HCT116 (cell line): ENCODE measurements around the gene CYGB. TPM values are rescaled to one million over a fixed set of nuclear protein-coding genes. Genes with fewer than 3 reads are reported as not detected.

Source experiments
- ATAC-seq: fragments of 200-7000 bp; cut with Tn5 transposase; 2 replicates; pipeline ENCODE4 v1.9.1; 2020; ENCODE audit warnings: mild to moderate bottlenecking, moderate library complexity
- BruUV-seq: library from RNA; stranded (reverse); fragments of 400-500 nt; replicated peaks from 2 replicates; lab custom pipeline; 2021; lab: Mats Ljungman, UMichigan
- CTCF ChIA-PET: fragments of 300-600 bp; sonication (Branson Sonifier 250); formaldehyde crosslinking; loops from one replicate; lab custom pipeline; 2021; ENCODE audit warnings: antibody characterized with exemption; lab: Charles Lee
- POLR2A ChIA-PET: fragments of 300-600, 350-600 bp; sonication (Branson Sonifier 250); formaldehyde crosslinking; loops from one replicate; lab custom pipeline; 2021; ENCODE audit warnings: antibody characterized with exemption; lab: Charles Lee
- RAD21 ChIA-PET, 2 experiments: fragments of 300-600 bp; sonication (Branson Sonifier 250); formaldehyde crosslinking; loops; one replicate each; lab custom pipeline; 2023; ENCODE audit warnings: low total read pairs in 2 of 2; ENCODE audit not compliant: uncharacterized antibody in 2 of 2, unreplicated experiment in 2 of 2, low non-redundant PET in 1 of 2; lab: Charles Lee
- DNase-seq: peaks from one replicate; pipeline ENCODE4 v3.0.0-alpha.2; 2010; ENCODE audit warnings: low read depth, low spot score
- H2AFZ ChIP-seq: fragments of 200-600 bp; shearing (Covaris generic), sonication (generic); 2 replicates; pipeline ENCODE4 v1.6.1; 2017; ENCODE audit warnings: low read depth, mixed run types, mixed read lengths, antibody characterized with exemption, low read length; ENCODE audit not compliant: poor library complexity, severe bottlenecking
- H3K27ac ChIP-seq: 2 replicates; pipeline ENCODE4 v1.5.1; 2012; ENCODE audit warnings: low read depth, low read length
- H3K27me3 ChIP-seq: fragments of 200-600 bp; sonication (generic); 2 replicates; pipeline ENCODE4 v1.6.1; 2016; ENCODE audit warnings: mixed run types, low read length, mixed read lengths; ENCODE audit not compliant: insufficient read depth
- H3K36me3 ChIP-seq, 2 experiments: fragments of 200-500 bp in 1 of 2; fragments of 200-600 bp in 1 of 2; sonication (Bioruptor generic) in 1 of 2; sonication (generic) in 1 of 2; 2 replicates each; pipeline versions ENCODE4 v1.5.1 to v1.6.1; 2014 to 2016; ENCODE audit warnings: low read length in 2 of 2, inconsistent platforms in 1 of 2, mixed read lengths in 1 of 2, mixed run types in 1 of 2; ENCODE audit not compliant: insufficient read depth in 2 of 2, control insufficient read depth in 1 of 2
- H3K4me1 ChIP-seq, 2 experiments: fragments of 200-600 bp in 1 of 2; sonication (generic) in 1 of 2; 2 replicates each; pipeline versions ENCODE4 v1.5.1 to v1.6.1; 2012 to 2017; ENCODE audit warnings: low read length in 2 of 2, inconsistent platforms in 1 of 2, mild to moderate bottlenecking in 1 of 2, mixed read lengths in 1 of 2, mixed run types in 1 of 2, moderate library complexity in 1 of 2; ENCODE audit not compliant: insufficient read depth in 2 of 2, control insufficient read depth in 1 of 2
- H3K4me2 ChIP-seq: fragments of 200-600 bp; sonication (generic); 2 replicates; pipeline ENCODE4 v1.6.1; 2017; ENCODE audit warnings: mixed run types, low read length, mixed read lengths
- H3K4me3 ChIP-seq, 2 experiments: fragments of 200-600 bp in 1 of 2; sonication (generic) in 1 of 2; replicated peaks in 1 of 2; 2 replicates each; pipeline ENCODE4 v1.5.1; 2011 to 2016; ENCODE audit warnings: low read length in 2 of 2, control low read depth in 1 of 2, low read depth in 1 of 2, mild to moderate bottlenecking in 1 of 2, mixed read lengths in 1 of 2, mixed run types in 1 of 2
- H3K79me2 ChIP-seq: fragments of 200-600 bp; sonication (generic); 2 replicates; pipeline ENCODE4 v1.6.1; 2017; ENCODE audit warnings: mild to moderate bottlenecking, mixed run types, low read length, moderate library complexity, mixed read lengths; ENCODE audit not compliant: insufficient read depth
- H3K9ac ChIP-seq: fragments of 200-600 bp; sonication (generic); 2 replicates; pipeline ENCODE4 v1.6.1; 2016; ENCODE audit warnings: low read length, mixed read lengths
- H3K9me2 ChIP-seq: fragments of 200-600 bp; sonication (generic), shearing (Covaris generic); 2 replicates; pipeline ENCODE4 v1.6.1; 2017; ENCODE audit warnings: mixed run types, mild to moderate bottlenecking, moderate library complexity; ENCODE audit not compliant: insufficient read depth
- H3K9me3 ChIP-seq, 2 experiments: fragments of 200-500 bp in 1 of 2; fragments of 200-600 bp in 1 of 2; sonication (Bioruptor generic) in 1 of 2; sonication (generic) in 1 of 2; 2 replicates each; pipeline ENCODE4 v1.6.1; 2014 to 2017; ENCODE audit warnings: low read length in 2 of 2, mixed read lengths in 2 of 2, inconsistent platforms in 1 of 2, low read depth in 1 of 2, mild to moderate bottlenecking in 1 of 2, mixed run types in 1 of 2, moderate library complexity in 1 of 2; ENCODE audit not compliant: control insufficient read depth in 1 of 2, insufficient read depth in 1 of 2
- H4K20me1 ChIP-seq: fragments of 200-600 bp; sonication (generic), shearing (Covaris generic); 2 replicates; pipeline ENCODE4 v1.6.1; 2017; ENCODE audit warnings: mixed run types, mild to moderate bottlenecking, moderate library complexity; ENCODE audit not compliant: insufficient read depth
- ATF3 ChIP-seq: IDR thresholded peaks from 2 replicates; pipeline ENCODE4 v1.6.1; 2012
- CEBPB ChIP-seq: IDR thresholded peaks from 2 replicates; pipeline ENCODE4 v1.6.1; 2012; ENCODE audit warnings: low read depth
- EGR1 ChIP-seq: IDR thresholded peaks from 2 replicates; pipeline ENCODE4 v1.6.1; 2012; ENCODE audit warnings: low read depth
- ELF1 ChIP-seq: IDR thresholded peaks from 2 replicates; pipeline ENCODE4 v1.6.1; 2012; ENCODE audit warnings: low read depth, borderline replicate concordance
- EZH2 ChIP-seq: fragments of 200-600 bp; sonication (generic); IDR thresholded peaks from 2 replicates; pipeline ENCODE4 v1.6.1; 2017; ENCODE audit warnings: antibody characterized with exemption, mixed run types
- FOSL1 ChIP-seq: IDR thresholded peaks from 2 replicates; pipeline ENCODE4 v1.6.1; 2012; ENCODE audit warnings: low read depth
- POLR2A ChIP-seq: IDR thresholded peaks from 2 replicates; pipeline ENCODE4 v1.7.0; 2011; ENCODE audit warnings: borderline replicate concordance; ENCODE audit not compliant: insufficient read depth, insufficient read length; ENCODE audit errors: extremely low read depth
- POLR2AphosphoS5 ChIP-seq: IDR thresholded peaks from 2 replicates; pipeline ENCODE4 v1.6.1; 2011; ENCODE audit warnings: mild to moderate bottlenecking, low read depth, low read length, moderate library complexity
- RAD21 ChIP-seq: IDR thresholded peaks from 2 replicates; pipeline ENCODE4 v1.6.1; 2012; ENCODE audit warnings: low read depth, mild to moderate bottlenecking
- SIN3A ChIP-seq: IDR thresholded peaks from 2 replicates; pipeline ENCODE4 v1.6.1; 2012; ENCODE audit warnings: low read depth
- SP1 ChIP-seq: IDR thresholded peaks from 2 replicates; pipeline ENCODE4 v1.6.1; 2012; ENCODE audit warnings: low read depth
- SRF ChIP-seq: IDR thresholded peaks from 2 replicates; pipeline ENCODE4 v1.6.1; 2012; ENCODE audit warnings: low read depth
- TCF7L2 ChIP-seq: IDR thresholded peaks from 2 replicates; pipeline ENCODE4 v1.7.0; 2011; ENCODE audit warnings: borderline replicate concordance, inconsistent platforms; ENCODE audit not compliant: insufficient read depth, insufficient read length; ENCODE audit errors: extremely low read depth
- YY1 ChIP-seq: IDR thresholded peaks from 2 replicates; pipeline ENCODE4 v1.6.1; 2011; ENCODE audit warnings: low read length, low read depth, moderate library complexity, mild to moderate bottlenecking; ENCODE audit not compliant: insufficient replicate concordance; ENCODE audit errors: extremely low read depth
- ZFX ChIP-seq: fragments of 450-650 bp; IDR thresholded peaks from 2 replicates; pipeline ENCODE4 v1.6.1; 2017
- ZNF274 ChIP-seq: fragments of 200-500 bp; sonication (Bioruptor generic); IDR thresholded peaks from 2 replicates; pipeline ENCODE4 v1.6.1; 2014; ENCODE audit warnings: mild to moderate bottlenecking, low read depth, low read length, inconsistent platforms
- intact Hi-C: fragments of 100-400 bp; cut with micrococcal nuclease; formaldehyde crosslinking; loops from 2 replicates; pipeline ENCODE4 v1.10.0; 2022
- total RNA-seq: library from RNA; stranded (reverse); gene quantifications from one replicate; pipeline ENCODE4 v1.2.1, GENCODE V29; 2021; ENCODE audit not compliant: unreplicated experiment
- TF ChIP-seq, protein P1 (sequence below): IDR thresholded peaks from 2 replicates; pipeline ENCODE4 v1.6.1; 2012; ENCODE audit warnings: low read depth
- TF ChIP-seq, protein P2 (sequence below), 3 experiments: fragments of 200-600 bp in 1 of 3; sonication (generic) in 1 of 3; IDR thresholded peaks in 2 of 3; conservative IDR thresholded peaks in 1 of 3; 2 replicates each; pipeline ENCODE4 v1.5.1; 2012 to 2017; ENCODE audit warnings: low read depth in 2 of 3, low read length in 2 of 3, antibody characterized with exemption in 1 of 3, borderline replicate concordance in 1 of 3, control low read depth in 1 of 3, mild to moderate bottlenecking in 1 of 3, mixed read lengths in 1 of 3, mixed run types in 1 of 3, moderate library complexity in 1 of 3; ENCODE audit not compliant: insufficient read depth in 1 of 3

Gene CYGB
- total RNA-seq, 1 experiment from 2014 or later: 0.66 TPM

- TF ChIP-seq, protein P1, sequence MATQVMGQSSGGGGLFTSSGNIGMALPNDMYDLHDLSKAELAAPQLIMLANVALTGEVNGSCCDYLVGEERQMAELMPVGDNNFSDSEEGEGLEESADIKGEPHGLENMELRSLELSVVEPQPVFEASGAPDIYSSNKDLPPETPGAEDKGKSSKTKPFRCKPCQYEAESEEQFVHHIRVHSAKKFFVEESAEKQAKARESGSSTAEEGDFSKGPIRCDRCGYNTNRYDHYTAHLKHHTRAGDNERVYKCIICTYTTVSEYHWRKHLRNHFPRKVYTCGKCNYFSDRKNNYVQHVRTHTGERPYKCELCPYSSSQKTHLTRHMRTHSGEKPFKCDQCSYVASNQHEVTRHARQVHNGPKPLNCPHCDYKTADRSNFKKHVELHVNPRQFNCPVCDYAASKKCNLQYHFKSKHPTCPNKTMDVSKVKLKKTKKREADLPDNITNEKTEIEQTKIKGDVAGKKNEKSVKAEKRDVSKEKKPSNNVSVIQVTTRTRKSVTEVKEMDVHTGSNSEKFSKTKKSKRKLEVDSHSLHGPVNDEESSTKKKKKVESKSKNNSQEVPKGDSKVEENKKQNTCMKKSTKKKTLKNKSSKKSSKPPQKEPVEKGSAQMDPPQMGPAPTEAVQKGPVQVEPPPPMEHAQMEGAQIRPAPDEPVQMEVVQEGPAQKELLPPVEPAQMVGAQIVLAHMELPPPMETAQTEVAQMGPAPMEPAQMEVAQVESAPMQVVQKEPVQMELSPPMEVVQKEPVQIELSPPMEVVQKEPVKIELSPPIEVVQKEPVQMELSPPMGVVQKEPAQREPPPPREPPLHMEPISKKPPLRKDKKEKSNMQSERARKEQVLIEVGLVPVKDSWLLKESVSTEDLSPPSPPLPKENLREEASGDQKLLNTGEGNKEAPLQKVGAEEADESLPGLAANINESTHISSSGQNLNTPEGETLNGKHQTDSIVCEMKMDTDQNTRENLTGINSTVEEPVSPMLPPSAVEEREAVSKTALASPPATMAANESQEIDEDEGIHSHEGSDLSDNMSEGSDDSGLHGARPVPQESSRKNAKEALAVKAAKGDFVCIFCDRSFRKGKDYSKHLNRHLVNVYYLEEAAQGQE: no peak
- TF ChIP-seq SIN3A: no peak
- no peak for TF ChIP-seq ATF3
Measured at GRCh38 chr17:76496464-76496863, 41.0 kb downstream of the CYGB start (continued).

DNA sequence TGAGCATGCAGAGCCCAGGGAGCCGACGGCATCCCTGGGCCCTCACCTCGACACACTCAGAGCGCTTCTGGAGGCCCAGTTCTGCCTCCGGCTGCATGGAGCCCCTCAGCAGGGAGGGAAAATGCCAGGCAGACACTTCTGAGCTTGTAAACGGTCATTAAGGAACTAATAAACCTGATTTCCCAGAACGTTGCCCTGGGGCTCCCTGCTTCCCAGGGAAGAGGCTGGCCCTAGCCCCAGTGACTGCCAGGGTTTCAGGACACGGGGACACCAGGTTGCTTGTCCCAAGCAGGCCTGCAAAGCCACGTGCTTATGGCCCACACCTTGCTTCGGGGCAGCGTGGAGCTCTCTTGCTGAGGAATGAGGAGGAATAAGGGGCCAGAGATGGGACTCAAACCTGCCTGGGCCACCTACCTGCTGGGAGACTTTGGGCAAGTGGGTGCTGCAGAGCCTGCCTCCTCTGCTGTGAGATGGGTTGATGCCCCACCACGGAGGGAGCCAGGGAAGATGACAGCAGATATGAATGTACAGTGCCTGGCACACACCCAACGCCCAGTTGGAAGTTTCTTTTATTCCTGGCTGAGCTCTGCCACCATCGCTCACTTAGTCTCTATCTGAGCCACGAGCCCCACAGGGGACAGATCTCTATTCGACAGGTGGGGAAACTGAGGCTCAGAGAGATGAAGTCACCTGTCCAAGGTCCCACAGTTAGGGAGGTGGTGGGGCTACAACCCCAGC, 41.7 kb downstream of the CYGB start:
- H3K79me2 ChIP-seq: peaks cover 54% of the 10 kb centered on the region
- H3K4me1 ChIP-seq: peaks cover 23 to 50% of the 10 kb centered on the region in 2 experiments
- H3K4me3 ChIP-seq: no peak overlapping the region
- H2AFZ ChIP-seq: no peak overlapping the region
- H3K27ac ChIP-seq: no peak overlapping the region
- H4K20me1 ChIP-seq: peaks cover 5% of the 10 kb centered on the region; the same call in 1 of the 2 replicates
- CTCF ChIA-PET: no interaction called here
- H3K36me3 ChIP-seq: no peaks in the 10 kb centered on the region; a peak in 1 of 4 replicates
- DNase-seq (no peak), ATAC-seq (no peak)
- H3K27me3 ChIP-seq: no peaks in the 10 kb centered on the region
- no peak overlapping the region for H3K4me2 ChIP-seq
- H3K9me3 ChIP-seq: no peaks in the 10 kb centered on the region
- H3K9ac ChIP-seq: no peak overlapping the region
- RAD21 ChIA-PET: no interaction called here
- BruUV-seq: no TSS peak
- no peaks in the 10 kb centered on the region for H3K9me2 ChIP-seq
- intact Hi-C loops: no loop called here
- POLR2A ChIA-PET: no interaction called here
- TF ChIP-seq SRF (no peak), ATF3 (no peak), SIN3A (no peak), ELF1 (no peak), SP1 (no peak), POLR2AphosphoS5 (no peak), EGR1 (no peak), CEBPB (no peak), POLR2A (no peak), FOSL1 (no peak), YY1 (no peak), RAD21 (no peak), TCF7L2 (no peak), ZFX (no peak), ZNF274 (no peak), EZH2 (no peak)
- TF ChIP-seq, protein P2, sequence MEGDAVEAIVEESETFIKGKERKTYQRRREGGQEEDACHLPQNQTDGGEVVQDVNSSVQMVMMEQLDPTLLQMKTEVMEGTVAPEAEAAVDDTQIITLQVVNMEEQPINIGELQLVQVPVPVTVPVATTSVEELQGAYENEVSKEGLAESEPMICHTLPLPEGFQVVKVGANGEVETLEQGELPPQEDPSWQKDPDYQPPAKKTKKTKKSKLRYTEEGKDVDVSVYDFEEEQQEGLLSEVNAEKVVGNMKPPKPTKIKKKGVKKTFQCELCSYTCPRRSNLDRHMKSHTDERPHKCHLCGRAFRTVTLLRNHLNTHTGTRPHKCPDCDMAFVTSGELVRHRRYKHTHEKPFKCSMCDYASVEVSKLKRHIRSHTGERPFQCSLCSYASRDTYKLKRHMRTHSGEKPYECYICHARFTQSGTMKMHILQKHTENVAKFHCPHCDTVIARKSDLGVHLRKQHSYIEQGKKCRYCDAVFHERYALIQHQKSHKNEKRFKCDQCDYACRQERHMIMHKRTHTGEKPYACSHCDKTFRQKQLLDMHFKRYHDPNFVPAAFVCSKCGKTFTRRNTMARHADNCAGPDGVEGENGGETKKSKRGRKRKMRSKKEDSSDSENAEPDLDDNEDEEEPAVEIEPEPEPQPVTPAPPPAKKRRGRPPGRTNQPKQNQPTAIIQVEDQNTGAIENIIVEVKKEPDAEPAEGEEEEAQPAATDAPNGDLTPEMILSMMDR (IDR thresholded peaks at IDR 0.05 in 2 of 3, conservative IDR thresholded peaks at IDR 0.05 in 1 of 3; ENCODE audit: borderline replicate concordance in 1 of 3, insufficient read depth in 1 of 3, low read depth in 2 of 3, low read length in 2 of 3): no peak
